Hepatocyte (in vitro differentiated cells): Measurements from ENCODE around the gene EIF2D. TPM values are rescaled to one million over a fixed set of nuclear protein-coding genes. Genes with fewer than 3 reads are reported as not detected.

ENCODE experiments used
- DNase-seq: peaks from one replicate; pipeline ENCODE4 v3.0.0-alpha.2; 2016; ENCODE audit warnings: low spot score
- H2AFZ ChIP-seq: fragments of 200-600 bp; sonication (generic); 2 replicates; pipeline ENCODE4 v1.6.0; 2016; ENCODE audit warnings: antibody characterized with exemption, mild to moderate bottlenecking
- H3K27ac ChIP-seq: fragments of 200-600 bp; sonication (generic); 2 replicates; pipeline ENCODE4 v1.5.1; 2016; ENCODE audit warnings: mild to moderate bottlenecking
- H3K27me3 ChIP-seq: fragments of 200-600 bp; sonication (generic); 2 replicates; pipeline ENCODE4 v1.6.1; 2016
- H3K36me3 ChIP-seq: fragments of 200-600 bp; sonication (generic); replicated peaks from 2 replicates; pipeline ENCODE4 v1.5.1; 2016; ENCODE audit warnings: low read depth; ENCODE audit not compliant: insufficient read depth
- H3K4me1 ChIP-seq: fragments of 200-600 bp; sonication (generic); 2 replicates; pipeline ENCODE4 v1.5.1; 2016; ENCODE audit warnings: mild to moderate bottlenecking, moderate library complexity; ENCODE audit not compliant: insufficient read depth
- H3K4me2 ChIP-seq: fragments of 200-600 bp; sonication (generic); 2 replicates; pipeline ENCODE4 v1.6.0; 2016
- H3K4me3 ChIP-seq: fragments of 200-600 bp; sonication (generic); 2 replicates; pipeline ENCODE4 v1.5.1; 2016; ENCODE audit warnings: mild to moderate bottlenecking
- H3K79me2 ChIP-seq: fragments of 200-600 bp; sonication (generic); 2 replicates; pipeline ENCODE4 v1.6.0; 2017; ENCODE audit warnings: mild to moderate bottlenecking
- H3K9me2 ChIP-seq: fragments of 200-600 bp; sonication (generic); replicated peaks from 2 replicates; pipeline ENCODE4 v1.6.0; 2017; ENCODE audit warnings: mild to moderate bottlenecking; ENCODE audit not compliant: insufficient read depth
- H3K9me3 ChIP-seq: fragments of 200-600 bp; sonication (generic); 2 replicates; pipeline ENCODE4 v1.5.1; 2016; ENCODE audit warnings: low read depth, mild to moderate bottlenecking
- H4K20me1 ChIP-seq: fragments of 200-600 bp; sonication (generic); 2 replicates; pipeline ENCODE4 v1.6.0; 2016; ENCODE audit warnings: mild to moderate bottlenecking; ENCODE audit not compliant: insufficient read depth, poor library complexity, severe bottlenecking
- CTCF ChIP-seq: fragments of 200-600 bp; sonication (generic); IDR thresholded peaks from 2 replicates; pipeline ENCODE4 v1.5.1; 2016; ENCODE audit warnings: antibody characterized with exemption, mild to moderate bottlenecking; ENCODE audit not compliant: poor library complexity
- EZH2 ChIP-seq: fragments of 200-600 bp; sonication (generic); IDR thresholded peaks from 2 replicates; pipeline ENCODE4 v1.6.1; 2016; ENCODE audit warnings: antibody characterized with exemption, mild to moderate bottlenecking, borderline replicate concordance
- EZH2phosphoT487 ChIP-seq: fragments of 200-600 bp; sonication (generic); IDR thresholded peaks from one replicate; pipeline ENCODE4 v1.6.1; 2018; ENCODE audit warnings: antibody characterized with exemption, mild to moderate bottlenecking, low read depth, moderate library complexity; ENCODE audit not compliant: unreplicated experiment, severe bottlenecking
- WGBS: methylation state at CpG from one replicate; pipeline ENCODE4 v1.1.6; 2016; ENCODE audit warnings: low lambda C conversion rate; ENCODE audit errors: missing lambda C conversion rate; 5-methylcytosine and 5-hydroxymethylcytosine counted together
- polyA plus RNA-seq: library from polyadenylated mRNA; unstranded; fragments of >200 nt; fragmentation: Nextera tagmentation; extraction: Ambion mirVana; gene quantifications from 2 replicates; pipeline ENCODE4 v1.2.1, GENCODE V29; 2016
- total RNA-seq: library from RNA; depleted of rRNA; stranded (reverse); fragments of >200 nt; gene quantifications from 2 replicates; pipeline ENCODE4 v1.2.3, GENCODE V29; 2014

Gene EIF2D
- total and polyA plus RNA-seq, 2 experiments from 2014 or later: 27.7 to 40.4 TPM

DNA sequence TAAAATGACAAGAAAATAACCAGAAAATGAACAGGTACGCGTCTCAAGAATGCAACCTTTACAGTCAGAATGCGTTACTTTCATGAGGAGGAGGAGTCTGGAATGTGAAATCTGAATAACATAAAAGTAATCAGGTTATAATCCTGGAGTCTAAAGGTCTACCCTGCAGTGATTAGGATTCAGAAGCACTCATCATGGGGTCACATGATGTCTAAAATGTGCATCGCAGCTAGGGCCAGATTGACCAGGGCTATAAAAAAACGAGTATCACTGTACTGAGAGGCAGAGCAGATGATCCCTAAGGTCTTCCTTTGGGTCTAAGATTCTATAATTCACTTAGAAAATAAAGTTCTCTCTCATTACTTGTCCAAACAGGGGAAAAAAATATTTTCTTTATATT, 7.4 kb downstream of the EIF2D start:
- Histone ChIP-seq H3K4me3 (no peak overlapping the region), H3K4me2 (no peak overlapping the region), H4K20me1 (no peaks in the 10 kb centered on the region), H3K9me2 (no peaks in the 10 kb centered on the region), H3K79me2 (no peaks in the 10 kb centered on the region), H3K4me1 (no peaks in the 10 kb centered on the region), H3K9me3 (no peaks in the 10 kb centered on the region), H3K36me3 (no peaks in the 10 kb centered on the region), H3K27me3 (no peaks in the 10 kb centered on the region), H3K27ac (no peak overlapping the region), H2AFZ (no peak overlapping the region)
- WGBS: 95% methylated on average over 5 of the region's 5 CpGs
- DNase-seq: no peak
- TF ChIP-seq EZH2 (no peak), CTCF (no peak), EZH2phosphoT487 (no peak)

DNA sequence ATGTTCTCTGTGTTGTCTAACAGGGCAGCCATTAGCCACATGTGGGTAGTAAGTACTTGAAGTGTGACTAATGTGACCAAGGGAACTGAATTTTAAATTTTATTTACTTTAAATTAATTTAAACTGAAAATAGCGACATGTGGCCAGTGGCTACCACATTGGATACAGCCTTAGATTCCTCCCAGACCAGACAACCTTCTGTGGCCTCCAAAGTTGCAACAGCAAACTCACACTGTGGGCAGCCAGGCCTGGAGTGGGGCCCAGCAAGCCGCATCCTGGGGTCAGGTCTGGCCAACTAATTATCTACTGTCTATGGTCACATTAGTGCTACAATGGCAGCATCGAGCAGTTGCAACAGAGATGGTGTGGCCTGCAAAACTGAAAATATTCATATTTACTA, 11.7 kb downstream of the EIF2D start:
- 98% methylated on average over 3 of the region's 3 CpGs for WGBS
- DNase-seq: no peak
- no peak overlapping the region for H3K27ac ChIP-seq
- H3K36me3 ChIP-seq: no peaks in the 10 kb centered on the region
- H3K9me3 ChIP-seq: no peaks in the 10 kb centered on the region
- no peak overlapping the region for H3K4me3 ChIP-seq
- no peaks in the 10 kb centered on the region for H3K79me2 ChIP-seq
- H3K4me2 ChIP-seq: no peak overlapping the region
- no peaks in the 10 kb centered on the region for H4K20me1 ChIP-seq
- TF ChIP-seq EZH2phosphoT487: no peak
- TF ChIP-seq EZH2: no peak
- no peak for TF ChIP-seq CTCF
- no peak overlapping the region for H2AFZ ChIP-seq
- no peaks in the 10 kb centered on the region for H3K4me1 ChIP-seq
- H3K9me2 ChIP-seq: no peaks in the 10 kb centered on the region
- H3K27me3 ChIP-seq: no peaks in the 10 kb centered on the region

- DNase-seq: no peak
These were observed 16.0 kb downstream of the EIF2D start for GRCh38 chr1:206596319-206596666.

More at GRCh38 chr1:206596319-206596666, 16.0 kb downstream of the EIF2D start:
- 100% methylated on average over 1 of the region's 1 CpG for WGBS
- Histone ChIP-seq H4K20me1 (no peaks in the 10 kb centered on the region), H3K4me1 (no peaks in the 10 kb centered on the region), H3K27ac (no peak overlapping the region), H3K36me3 (no peaks in the 10 kb centered on the region), H3K4me2 (no peak overlapping the region), H3K27me3 (no peaks in the 10 kb centered on the region), H3K79me2 (no peaks in the 10 kb centered on the region), H3K9me2 (no peaks in the 10 kb centered on the region), H2AFZ (no peak overlapping the region), H3K4me3 (no peak overlapping the region), H3K9me3 (no peaks in the 10 kb centered on the region)
- TF ChIP-seq EZH2phosphoT487 (no peak), EZH2 (no peak), CTCF (no peak)
